ENCODE data around the gene TMEM178B. TPM values are rescaled to one million over a fixed set of nuclear protein-coding genes. Genes with fewer than 3 reads are reported as not detected.
"Not testable (repeated sequence)": the region's sequence is repeated elsewhere in the genome, so short reads cannot be mapped to it uniquely, and the experiment has no call there.

The TMEM178B gene
- total RNA-seq, 4 donors from 2014 or later = 7.7 to 49.9 (median 25.9) TPM

- Histone ChIP-seq H3K4me3 (replicated peaks in 1 of 3) (no peak overlapping the region), H3K27me3 (no peaks in the 10 kb centered on the region), H3K36me3 (no peaks in the 10 kb centered on the region), H3K4me1 (peaks cover 0 to 6% of the 10 kb centered on the region in 2 donors), H3K9me3 (no peaks in the 10 kb centered on the region), H3K27ac (no peak overlapping the region)
- intact Hi-C loops (cut with DNase I) = no loop called here
- peak; percentile 9 to 46 for DNase-seq
- 89 to 90% methylated on average over 7 of the region's 7 CpGs for WGBS, 2 donors
- TF ChIP-seq POLR2A (IDR thresholded peaks at IDR 0.05) (no peak), CTCF (IDR thresholded peaks at IDR 0.05) (no peak)
Observed at GRCh38 chr7:141045842-141046620, 27.8 kb upstream of the TMEM178B start.

DNA sequence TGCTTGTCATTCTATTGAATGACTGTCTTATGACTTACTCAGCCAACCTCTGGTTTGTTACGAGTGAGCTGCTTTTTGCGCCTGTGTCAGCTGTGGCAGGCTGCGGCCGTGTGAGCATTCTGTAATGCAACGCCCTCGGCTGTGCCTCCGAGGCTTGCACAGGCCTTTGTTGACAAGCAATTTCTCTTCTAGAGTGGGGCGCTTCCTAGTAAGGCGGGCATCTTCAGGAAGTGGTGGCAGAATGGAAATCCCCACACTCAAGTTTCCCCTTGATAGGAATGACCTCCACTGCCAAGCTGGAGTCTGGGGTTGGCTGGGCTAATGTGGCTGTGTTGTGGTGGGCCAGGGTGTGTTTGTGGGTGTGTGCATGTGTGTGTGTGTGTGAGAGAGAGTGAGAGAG lies 20.2 kb upstream of the TMEM178B start:
- H3K27ac ChIP-seq = no peak overlapping the region
- H3K27me3 ChIP-seq = no peaks in the 10 kb centered on the region
- H3K4me3 ChIP-seq (replicated peaks in 1 of 3) = no peak overlapping the region
- DNase-seq = no peak
- H3K9me3 ChIP-seq = no peaks in the 10 kb centered on the region
- intact Hi-C loops (cut with DNase I) = no loop called here
- WGBS, 2 donors = 73 to 83% methylated on average over 9 of the region's 9 CpGs
- TF ChIP-seq POLR2A (IDR thresholded peaks at IDR 0.05) (no peak), CTCF (IDR thresholded peaks at IDR 0.05) (no peak)
- H3K36me3 ChIP-seq = no peaks in the 10 kb centered on the region
- no peaks in the 10 kb centered on the region for H3K4me1 ChIP-seq

DNA sequence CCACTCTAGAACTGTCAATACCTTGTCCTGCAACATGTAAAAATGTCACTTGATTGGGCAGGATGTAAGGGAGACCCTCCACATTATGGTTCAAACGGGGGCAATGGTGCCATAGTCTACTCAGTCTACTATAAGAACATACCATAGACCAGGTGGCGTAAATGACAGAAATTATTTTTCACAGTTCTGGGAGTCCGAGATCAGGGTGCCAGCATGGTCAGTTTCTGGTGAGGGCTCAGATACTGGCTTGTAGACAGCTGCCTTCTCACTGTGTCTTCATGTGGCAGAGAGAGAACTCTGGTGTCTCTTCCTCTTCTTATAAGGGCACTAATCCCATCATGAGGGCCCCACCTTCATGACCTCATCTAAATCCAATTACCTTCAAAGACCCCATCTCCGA lies 18.7 kb upstream of the TMEM178B start:
- H3K4me1 ChIP-seq = no peaks in the 10 kb centered on the region
- 91 to 96% methylated on average over 4 of the region's 4 CpGs for WGBS, 2 donors
- intact Hi-C loops (cut with DNase I) = no loop called here

GRCh38 chr7:141057788-141058187 lies 16.1 kb upstream of the TMEM178B start:
- no peaks in the 10 kb centered on the region for H3K27me3 ChIP-seq
- WGBS, 2 donors = 92 to 94% methylated on average over 3 of the region's 3 CpGs
- no peak for DNase-seq
- H3K4me1 ChIP-seq = no peaks in the 10 kb centered on the region
- no peaks in the 10 kb centered on the region for H3K9me3 ChIP-seq
- TF ChIP-seq POLR2A (IDR thresholded peaks at IDR 0.05) (no peak), CTCF (IDR thresholded peaks at IDR 0.05) (no peak)
- no peak overlapping the region for H3K4me3 ChIP-seq (replicated peaks in 1 of 3)
- H3K36me3 ChIP-seq = no peaks in the 10 kb centered on the region
- intact Hi-C loops (cut with DNase I) = no loop called here
- H3K27ac ChIP-seq = no peak overlapping the region

More for the DNA sequence above, 18.7 kb upstream of the TMEM178B start:
- Histone ChIP-seq H3K9me3 (no peaks in the 10 kb centered on the region), H3K4me3 (replicated peaks in 1 of 3) (no peak overlapping the region), H3K27me3 (no peaks in the 10 kb centered on the region), H3K27ac (no peak overlapping the region), H3K36me3 (no peaks in the 10 kb centered on the region)
- TF ChIP-seq POLR2A (IDR thresholded peaks at IDR 0.05) (no peak), CTCF (IDR thresholded peaks at IDR 0.05) (no peak)
- no peak for DNase-seq

DNA sequence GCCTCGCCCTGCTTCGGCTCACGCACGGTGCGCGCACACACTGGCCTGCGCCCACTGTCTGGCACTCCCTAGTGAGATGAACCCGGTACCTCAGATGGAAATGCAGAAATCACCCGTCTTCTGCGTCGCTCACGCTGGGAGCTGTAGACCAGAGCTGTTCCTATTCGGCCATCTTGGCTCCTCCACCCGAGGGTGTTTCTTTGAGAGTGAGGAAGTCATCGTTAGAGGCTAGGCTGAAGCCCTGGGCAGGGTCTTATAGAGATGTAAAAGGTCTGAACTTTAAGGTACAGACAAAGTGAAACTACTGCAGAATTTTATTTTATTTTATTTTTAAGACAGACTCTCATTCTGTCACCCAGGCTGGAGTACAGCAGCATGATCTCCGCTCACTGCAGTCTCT lies 6.0 kb upstream of the TMEM178B start:
- WGBS, 2 donors = 88 to 90% methylated on average over 8 to 9 of the region's 16 CpGs
- H3K36me3 ChIP-seq, H3K27ac ChIP-seq: not testable (repeated sequence)

More for the DNA sequence above, 6.0 kb upstream of the TMEM178B start:
- H3K27me3 ChIP-seq; H3K4me1 ChIP-seq; H3K4me3 ChIP-seq (replicated peaks in 1 of 3); H3K9me3 ChIP-seq; DNase-seq; intact Hi-C loops (cut with DNase I): not testable (repeated sequence)

All from thyroid gland (tissue), 4 donors.